ENCODE data around the gene PCGF3.
"Not testable (repeated sequence)": the region's sequence is repeated elsewhere in the genome, so short reads cannot be mapped to it uniquely, and the experiment has no call there.

The PCGF3 gene

GRCh38 chr4:795726-796119 lies 90.1 kb downstream of the PCGF3 start:
- no peak for DNase-seq (ENCODE audit: low read depth in 2 of 2)

- no peak for DNase-seq (ENCODE audit: low read depth in 2 of 2)
Observed at GRCh38 chr4:796206-796605, 90.6 kb downstream of the PCGF3 start.

- DNase-seq (ENCODE audit: low read depth in 2 of 2), result no peak
Observed at GRCh38 chr4:797066-797465, 91.4 kb downstream of the PCGF3 start.

- no peak for DNase-seq (ENCODE audit: low read depth in 2 of 2)
Observed at GRCh38 chr4:801436-802124, 95.9 kb downstream of the PCGF3 start.

- no peak for DNase-seq (ENCODE audit: low read depth in 2 of 2)
Observed at GRCh38 chr4:803884-804283, 98.3 kb downstream of the PCGF3 start.

GRCh38 chr4:804804-805203 lies 99.2 kb downstream of the PCGF3 start:
- no peak for DNase-seq (ENCODE audit: low read depth in 2 of 2)

- not testable (repeated sequence) for DNase-seq (ENCODE audit: low read depth in 2 of 2)
Observed at GRCh38 chr4:806979-807378, 101.3 kb downstream of the PCGF3 start.

- DNase-seq (ENCODE audit: low read depth in 2 of 2), result no peak
Observed at GRCh38 chr4:807792-808191, 102.2 kb downstream of the PCGF3 start.

- no peak for DNase-seq (ENCODE audit: low read depth in 2 of 2)
Observed at GRCh38 chr4:808860-809570, 103.4 kb downstream of the PCGF3 start.

GRCh38 chr4:813900-814299 lies 108.3 kb downstream of the PCGF3 start:
- no peak for DNase-seq (ENCODE audit: low read depth in 2 of 2)

GRCh38 chr4:814312-814850 lies 108.7 kb downstream of the PCGF3 start:
- DNase-seq (ENCODE audit: low read depth in 2 of 2), result no peak

GRCh38 chr4:815464-816146 lies 110.0 kb downstream of the PCGF3 start:
- no peak for DNase-seq (ENCODE audit: low read depth in 2 of 2)

- no peak for DNase-seq (ENCODE audit: low read depth in 2 of 2)
Observed at GRCh38 chr4:818106-818921, 112.7 kb downstream of the PCGF3 start.

- DNase-seq (ENCODE audit: low read depth in 2 of 2), result no peak
Observed at GRCh38 chr4:819401-820229, 114.0 kb downstream of the PCGF3 start.

Data from stimulated activated CD8-positive, alpha-beta memory T cell treated with anti-CD3 and anti-CD28 coated beads, Interleukin-15, amount 100 ng/mL, for 48 hours (primary cell).